Measurements from ENCODE around the gene TEC.

GRCh38 chr4:48261281-48261680 is 8.4 kb downstream of the TEC start:
- TF ChIP-seq CTCF (conservative IDR thresholded peaks at IDR 0.05; ENCODE audit: low read depth in 2 of 2) (no peak), REST (IDR thresholded peaks at IDR 0.05; ENCODE audit: unreplicated experiment) (no peak), EZH2 (IDR thresholded peaks at IDR 0.05; ENCODE audit: low read depth, unreplicated experiment) (no peak), JUNB (IDR thresholded peaks at IDR 0.05; ENCODE audit: unreplicated experiment) (no peak), POLR2AphosphoS5 (IDR thresholded peaks at IDR 0.05; ENCODE audit: low read depth) (no peak), ZNF462 (CRISPR knock-in tag; IDR thresholded peaks at IDR 0.05) (no peak)
